KMS-11 (cell line): ENCODE data around the gene SPATA19.

Source experiments
- H2AFZ ChIP-seq: fragments of 200-600 bp; sonication (generic); 2 replicates; pipeline ENCODE4 v1.6.1; 2016; ENCODE audit warnings: antibody characterized with exemption, mixed run types, low read depth
- H3K27ac ChIP-seq: fragments of 200-600 bp; sonication (generic); 2 replicates; pipeline ENCODE4 v1.6.1; 2016; ENCODE audit warnings: mild to moderate bottlenecking, mixed run types
- H3K27me3 ChIP-seq: fragments of 200-600 bp; sonication (generic); 2 replicates; pipeline ENCODE4 v1.6.1; 2017; ENCODE audit warnings: mild to moderate bottlenecking, low read depth, mixed run types, moderate library complexity; ENCODE audit not compliant: insufficient read depth
- H3K36me3 ChIP-seq: fragments of 200-600 bp; sonication (generic); 2 replicates; pipeline ENCODE4 v1.6.1; 2017; ENCODE audit warnings: mild to moderate bottlenecking, mixed run types; ENCODE audit not compliant: insufficient read depth
- H3K4me1 ChIP-seq: fragments of 200-600 bp; sonication (generic); 2 replicates; pipeline ENCODE4 v1.6.1; 2016; ENCODE audit warnings: mild to moderate bottlenecking, low read depth, mixed run types; ENCODE audit not compliant: poor library complexity, severe bottlenecking
- H3K4me2 ChIP-seq: fragments of 200-600 bp; sonication (generic); 2 replicates; pipeline ENCODE4 v1.7.0; 2016; ENCODE audit warnings: mild to moderate bottlenecking, mixed run types
- H3K4me3 ChIP-seq: fragments of 200-600 bp; sonication (generic); IDR thresholded peaks from 2 replicates; pipeline ENCODE4 v1.6.1; 2017; ENCODE audit warnings: low read depth, low read length, mixed read lengths; ENCODE audit not compliant: insufficient read depth
- H3K79me2 ChIP-seq: fragments of 200-600 bp; sonication (generic); 2 replicates; pipeline ENCODE4 v1.6.1; 2016; ENCODE audit warnings: low read depth, mixed run types; ENCODE audit not compliant: insufficient read depth
- H3K9ac ChIP-seq: fragments of 200-600 bp; sonication (generic); 2 replicates; pipeline ENCODE4 v1.6.1; 2016; ENCODE audit warnings: mild to moderate bottlenecking, mixed run types
- H4K20me1 ChIP-seq: fragments of 200-600 bp; sonication (generic); 2 replicates; pipeline ENCODE4 v1.6.1; 2016; ENCODE audit warnings: mild to moderate bottlenecking, mixed run types; ENCODE audit not compliant: insufficient read depth
- TF ChIP-seq, protein P1 (sequence below): fragments of 200-600 bp; sonication (generic); conservative IDR thresholded peaks from 2 replicates; pipeline ENCODE4 v1.6.1; 2017; ENCODE audit warnings: low read depth, mild to moderate bottlenecking, antibody characterized with exemption, low read length, moderate library complexity, mixed read lengths

SPATA19 gene

DNA sequence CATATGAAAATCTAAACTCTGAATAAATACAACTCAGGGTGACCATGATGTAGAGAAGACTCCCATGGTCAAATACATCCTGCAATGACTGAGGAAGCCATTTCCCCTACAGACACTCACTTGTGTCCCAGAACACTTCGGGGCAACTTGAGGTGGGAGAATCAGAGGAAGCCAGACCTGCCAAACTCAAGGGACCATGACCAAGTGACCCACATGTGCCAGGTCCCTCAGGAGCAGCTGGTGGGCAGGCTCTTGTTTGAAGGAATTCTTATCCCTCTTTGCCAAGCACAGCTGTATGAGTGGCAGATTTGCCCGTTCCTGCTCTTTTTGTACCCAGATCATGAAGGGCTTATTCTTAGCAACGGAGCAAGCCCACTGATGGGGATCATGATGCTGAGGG is 17.8 kb downstream of the SPATA19 start:
- TF ChIP-seq, protein P1, sequence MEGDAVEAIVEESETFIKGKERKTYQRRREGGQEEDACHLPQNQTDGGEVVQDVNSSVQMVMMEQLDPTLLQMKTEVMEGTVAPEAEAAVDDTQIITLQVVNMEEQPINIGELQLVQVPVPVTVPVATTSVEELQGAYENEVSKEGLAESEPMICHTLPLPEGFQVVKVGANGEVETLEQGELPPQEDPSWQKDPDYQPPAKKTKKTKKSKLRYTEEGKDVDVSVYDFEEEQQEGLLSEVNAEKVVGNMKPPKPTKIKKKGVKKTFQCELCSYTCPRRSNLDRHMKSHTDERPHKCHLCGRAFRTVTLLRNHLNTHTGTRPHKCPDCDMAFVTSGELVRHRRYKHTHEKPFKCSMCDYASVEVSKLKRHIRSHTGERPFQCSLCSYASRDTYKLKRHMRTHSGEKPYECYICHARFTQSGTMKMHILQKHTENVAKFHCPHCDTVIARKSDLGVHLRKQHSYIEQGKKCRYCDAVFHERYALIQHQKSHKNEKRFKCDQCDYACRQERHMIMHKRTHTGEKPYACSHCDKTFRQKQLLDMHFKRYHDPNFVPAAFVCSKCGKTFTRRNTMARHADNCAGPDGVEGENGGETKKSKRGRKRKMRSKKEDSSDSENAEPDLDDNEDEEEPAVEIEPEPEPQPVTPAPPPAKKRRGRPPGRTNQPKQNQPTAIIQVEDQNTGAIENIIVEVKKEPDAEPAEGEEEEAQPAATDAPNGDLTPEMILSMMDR = no peak
- Histone ChIP-seq H3K27ac (no peak overlapping the region), H3K9ac (no peak overlapping the region)

DNA sequence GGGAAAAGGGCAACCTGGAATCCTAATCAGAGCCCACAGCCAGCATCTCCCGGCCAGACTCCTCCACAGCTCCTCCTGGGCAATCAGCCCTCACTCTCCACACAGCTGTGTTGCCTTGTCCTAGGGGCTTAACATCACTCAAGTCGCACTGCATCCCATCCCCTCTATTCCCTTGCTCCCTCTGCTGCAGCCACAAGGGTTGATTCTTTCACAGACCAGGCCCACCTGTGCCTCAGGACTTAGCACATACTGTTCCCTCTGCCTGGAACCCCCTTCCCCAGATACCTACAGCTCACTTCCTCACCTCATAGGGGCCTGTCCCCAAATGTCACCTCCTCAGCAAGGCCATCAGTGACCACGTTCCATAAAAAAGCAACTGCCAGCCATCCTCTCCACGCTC is 18.4 kb downstream of the SPATA19 start:
- Histone ChIP-seq H3K4me1 (no peaks in the 10 kb centered on the region), H3K9ac (no peak overlapping the region), H3K27me3 (no peaks in the 10 kb centered on the region), H2AFZ (no peak overlapping the region), H3K27ac (no peak overlapping the region), H3K79me2 (no peaks in the 10 kb centered on the region), H3K4me3 (no peak overlapping the region), H3K36me3 (no peaks in the 10 kb centered on the region), H3K4me2 (no peak overlapping the region), H4K20me1 (no peaks in the 10 kb centered on the region)
- TF ChIP-seq, protein P1 = no peak

More for the DNA sequence above, 17.8 kb downstream of the SPATA19 start:
- no peaks in the 10 kb centered on the region for H3K4me1 ChIP-seq
- no peaks in the 10 kb centered on the region for H3K79me2 ChIP-seq
- no peaks in the 10 kb centered on the region for H3K36me3 ChIP-seq
- H3K27me3 ChIP-seq = no peaks in the 10 kb centered on the region
- H3K4me3 ChIP-seq = no peak overlapping the region
- H4K20me1 ChIP-seq = no peaks in the 10 kb centered on the region
- H3K4me2 ChIP-seq = no peak overlapping the region
- no peak overlapping the region for H2AFZ ChIP-seq

DNA sequence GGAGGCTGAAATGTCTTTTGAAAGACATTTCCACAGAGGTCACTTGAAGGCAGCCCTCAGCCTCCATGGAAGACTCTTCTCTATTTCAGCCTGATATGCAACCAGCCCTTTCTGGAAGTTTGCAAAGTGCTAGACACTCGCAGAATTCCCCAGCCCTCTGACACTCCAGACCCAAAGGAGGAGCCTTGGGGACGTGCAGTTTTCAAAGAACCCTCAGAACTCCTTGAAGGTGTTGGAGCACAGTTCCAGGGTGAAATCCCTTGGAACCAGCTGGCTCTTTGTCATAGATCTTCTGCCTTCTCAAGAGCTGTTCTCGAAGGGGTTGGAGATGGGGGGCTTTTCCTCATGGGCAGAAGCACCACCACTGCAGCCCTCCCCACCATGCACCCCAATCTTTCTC is 19.6 kb downstream of the SPATA19 start:
- TF ChIP-seq, protein P1 = no peak
- Histone ChIP-seq H4K20me1 (no peaks in the 10 kb centered on the region), H3K4me3 (no peak overlapping the region), H3K27me3 (no peaks in the 10 kb centered on the region), H3K27ac (no peak overlapping the region), H3K4me2 (no peak overlapping the region), H3K4me1 (no peaks in the 10 kb centered on the region), H2AFZ (no peak overlapping the region), H3K79me2 (no peaks in the 10 kb centered on the region), H3K9ac (no peak overlapping the region), H3K36me3 (no peaks in the 10 kb centered on the region)

DNA sequence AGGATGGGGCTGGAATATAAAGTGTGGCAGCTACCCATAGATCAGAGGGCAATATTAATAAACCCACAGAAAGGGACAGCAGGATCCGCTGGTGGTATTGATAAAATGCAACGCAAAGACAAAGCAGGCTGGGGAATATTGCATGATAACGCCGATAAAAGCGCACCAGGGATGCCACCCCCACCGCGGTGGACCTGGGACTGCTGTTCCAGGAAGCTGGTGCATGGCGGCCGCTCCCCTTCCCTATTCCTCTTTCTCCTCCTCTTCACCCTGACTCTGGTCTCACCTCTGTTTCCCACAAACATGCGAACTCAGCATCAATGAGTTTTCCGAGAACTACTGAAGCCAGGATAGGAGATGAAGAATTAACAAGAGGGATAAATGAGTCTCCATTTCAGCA is 20.2 kb downstream of the SPATA19 start:
- TF ChIP-seq, protein P1 = no peak
- H3K27me3 ChIP-seq = no peaks in the 10 kb centered on the region
- H3K4me1 ChIP-seq = no peaks in the 10 kb centered on the region
- no peaks in the 10 kb centered on the region for H3K36me3 ChIP-seq
- no peak overlapping the region for H3K27ac ChIP-seq
- H3K4me3 ChIP-seq = no peak overlapping the region
- no peaks in the 10 kb centered on the region for H4K20me1 ChIP-seq
- no peaks in the 10 kb centered on the region for H3K79me2 ChIP-seq
- H3K4me2 ChIP-seq = no peak overlapping the region
- no peak overlapping the region for H3K9ac ChIP-seq
- no peak overlapping the region for H2AFZ ChIP-seq
